Activated CD8-positive, alpha-beta T cell treated with anti-CD3 and anti-CD28 coated beads for 36 hours (primary cell): ENCODE measurements around the gene ABCA13. TPM values are rescaled to one million over a fixed set of nuclear protein-coding genes. Genes with fewer than 3 reads are reported as not detected.

ENCODE experiments used
- ATAC-seq: fragments of 200-7000 bp; cut with Tn5 transposase; one replicate; pipeline ENCODE4 v1.10.0; 2021; ENCODE audit warnings: mild to moderate bottlenecking, moderate library complexity
- CTCF ChIA-PET: fragments of 350-600 bp; sonication (Branson Sonifier 250); formaldehyde crosslinking; loops from one replicate; lab custom pipeline; 2021; ENCODE audit warnings: antibody characterized with exemption; lab: Charles Lee
- POLR2A ChIA-PET: fragments of 350-600 bp; sonication (Branson Sonifier 250); formaldehyde crosslinking; loops from one replicate; lab custom pipeline; 2021; ENCODE audit warnings: antibody characterized with exemption; lab: Charles Lee
- DNase-seq: peaks from one replicate; pipeline ENCODE4 v3.0.0-alpha.2; 2020
- H3K27ac Mint-ChIP-seq: one replicate; pipeline ENCODE4 v1.8.0; 2021; ENCODE audit warnings: mild to moderate bottlenecking, mixed read lengths
- H3K27me3 Mint-ChIP-seq: one replicate; pipeline ENCODE4 v1.8.0; 2021; ENCODE audit warnings: mixed read lengths
- H3K36me3 Mint-ChIP-seq: one replicate; pipeline ENCODE4 v1.8.0; 2021; ENCODE audit warnings: low read depth, mixed read lengths
- H3K4me1 Mint-ChIP-seq: one replicate; pipeline ENCODE4 v1.8.0; 2021; ENCODE audit warnings: low read depth, mixed read lengths
- H3K4me3 Mint-ChIP-seq: one replicate; pipeline ENCODE4 v1.8.0; 2021; ENCODE audit warnings: mild to moderate bottlenecking, moderate library complexity, mixed read lengths
- H3K9me3 Mint-ChIP-seq: one replicate; pipeline ENCODE4 v1.8.0; 2021; ENCODE audit warnings: mixed read lengths
- CTCF ChIP-seq: fragments of 200-600 bp; IDR thresholded peaks from one replicate; pipeline ENCODE4 v1.8.0; 2022; ENCODE audit warnings: antibody characterized with exemption, mild to moderate bottlenecking
- intact Hi-C: fragments of 100-400 bp; cut with micrococcal nuclease; formaldehyde crosslinking; loops from one replicate; pipeline ENCODE4 v1.10.0; 2022
- total RNA-seq, 2 experiments: library from RNA; stranded (reverse); gene quantifications; one replicate each; pipeline ENCODE4 v1.2.3, GENCODE V29; 2021

The ABCA13 gene
- total RNA-seq, 2 experiments from 2014 or later: not detected

GRCh38 chr7:48419401-48419800 is 248.1 kb downstream of the ABCA13 start:
- CTCF ChIA-PET: no interaction called here

GRCh38 chr7:48420206-48420605 is 248.9 kb downstream of the ABCA13 start:
- no peak overlapping the region for H3K27ac Mint-ChIP-seq
- TF ChIP-seq CTCF: no peak
- POLR2A ChIA-PET: no interaction called here

More at GRCh38 chr7:48419401-48419800, 248.1 kb downstream of the ABCA13 start:
- no peak for ATAC-seq
- Mint-ChIP-seq H3K27me3 (peaks cover 1% of the 10 kb centered on the region), H3K36me3 (no peaks in the 10 kb centered on the region), H3K9me3 (no peaks in the 10 kb centered on the region), H3K4me3 (no peak overlapping the region), H3K4me1 (no peaks in the 10 kb centered on the region), H3K27ac (no peak overlapping the region)
- DNase-seq: no peak
- TF ChIP-seq CTCF: no peak
- intact Hi-C loops: no loop called here
- POLR2A ChIA-PET: no interaction called here

GRCh38 chr7:48421357-48421756 is 250.1 kb downstream of the ABCA13 start:
- no peak overlapping the region for H3K27ac Mint-ChIP-seq
- ATAC-seq (no peak), DNase-seq (no peak)
- no peaks in the 10 kb centered on the region for H3K4me1 Mint-ChIP-seq
- intact Hi-C loops: no loop called here
- ChIA-PET CTCF (interaction anchor here (1.1 kb wide), 1 partner anchor 115 kb away, joined by 3 read pairs; no protein-coding TSS in a partner anchor), POLR2A (no interaction called here)
- H3K9me3 Mint-ChIP-seq: no peaks in the 10 kb centered on the region
- TF ChIP-seq CTCF: no peak
- no peak overlapping the region for H3K4me3 Mint-ChIP-seq
- peaks cover 1% of the 10 kb centered on the region for H3K27me3 Mint-ChIP-seq
- H3K36me3 Mint-ChIP-seq: no peaks in the 10 kb centered on the region

More at GRCh38 chr7:48420206-48420605, 248.9 kb downstream of the ABCA13 start:
- CTCF ChIA-PET: no interaction called here
- ATAC-seq (no peak), DNase-seq (no peak)
- Mint-ChIP-seq H3K27me3 (peaks cover 1% of the 10 kb centered on the region), H3K36me3 (no peaks in the 10 kb centered on the region), H3K4me3 (no peak overlapping the region), H3K4me1 (no peaks in the 10 kb centered on the region), H3K9me3 (no peaks in the 10 kb centered on the region)
- intact Hi-C loops: no loop called here

- Mint-ChIP-seq H3K27me3 (no peaks in the 10 kb centered on the region), H3K4me3 (no peak overlapping the region), H3K36me3 (no peaks in the 10 kb centered on the region), H3K27ac (no peak overlapping the region), H3K9me3 (no peaks in the 10 kb centered on the region), H3K4me1 (no peaks in the 10 kb centered on the region)
- TF ChIP-seq CTCF: peak; percentile 18
- peak; percentile 8 for DNase-seq
- ChIA-PET CTCF (no interaction called here), POLR2A (no interaction called here)
- intact Hi-C loops: no loop called here
- ATAC-seq: no peak
Observed at GRCh38 chr7:48424731-48425130, 253.5 kb downstream of the ABCA13 start.

GRCh38 chr7:48426331-48426965 is 255.2 kb downstream of the ABCA13 start:
- intact Hi-C loops: no loop called here
- ChIA-PET CTCF (no interaction called here), POLR2A (no interaction called here)
- Mint-ChIP-seq H3K27me3 (no peaks in the 10 kb centered on the region), H3K27ac (no peak overlapping the region), H3K9me3 (no peaks in the 10 kb centered on the region), H3K4me1 (no peaks in the 10 kb centered on the region), H3K4me3 (no peak overlapping the region), H3K36me3 (no peaks in the 10 kb centered on the region)
- DNase-seq (no peak), ATAC-seq (no peak)
- no peak for TF ChIP-seq CTCF
